Fibroblast of skin of abdomen (primary cell): ENCODE results near the gene URAD. TPM values are rescaled to one million over a fixed set of nuclear protein-coding genes. Genes with fewer than 3 reads are reported as not detected.
"Not testable (repeated sequence)": the region's sequence is repeated elsewhere in the genome, so short reads cannot be mapped to it uniquely, and the experiment has no call there.

ENCODE experiments used
- DNase-seq: peaks from one replicate; pipeline ENCODE4 v3.0.0-alpha.2; 2013
- polyA plus RNA-seq, 2 experiments: library from polyadenylated mRNA; unstranded; fragments of 120-200 nt; gene quantifications; one replicate each; pipeline ENCODE4 v1.2.1, GENCODE V29; 2013; ENCODE audit not compliant: insufficient read length in 2 of 2

Gene URAD
- polyA plus RNA-seq (2013, experiment 1 of 2; ENCODE audit: insufficient read length): not detected
- not detected for polyA plus RNA-seq (2013, experiment 2 of 2; ENCODE audit: insufficient read length)

- no peak for DNase-seq
These were observed at the start of gene URAD for GRCh38 chr13:27988520-27988919. Gene URAD, minus strand, starts transcription at chr13:27988693. Its CDS starts 56 bp downstream, at chr13:27988637.

GRCh38 chr13:28037399-28037798 is 48.9 kb upstream of the URAD start:
- DNase-seq: no peak

DNA sequence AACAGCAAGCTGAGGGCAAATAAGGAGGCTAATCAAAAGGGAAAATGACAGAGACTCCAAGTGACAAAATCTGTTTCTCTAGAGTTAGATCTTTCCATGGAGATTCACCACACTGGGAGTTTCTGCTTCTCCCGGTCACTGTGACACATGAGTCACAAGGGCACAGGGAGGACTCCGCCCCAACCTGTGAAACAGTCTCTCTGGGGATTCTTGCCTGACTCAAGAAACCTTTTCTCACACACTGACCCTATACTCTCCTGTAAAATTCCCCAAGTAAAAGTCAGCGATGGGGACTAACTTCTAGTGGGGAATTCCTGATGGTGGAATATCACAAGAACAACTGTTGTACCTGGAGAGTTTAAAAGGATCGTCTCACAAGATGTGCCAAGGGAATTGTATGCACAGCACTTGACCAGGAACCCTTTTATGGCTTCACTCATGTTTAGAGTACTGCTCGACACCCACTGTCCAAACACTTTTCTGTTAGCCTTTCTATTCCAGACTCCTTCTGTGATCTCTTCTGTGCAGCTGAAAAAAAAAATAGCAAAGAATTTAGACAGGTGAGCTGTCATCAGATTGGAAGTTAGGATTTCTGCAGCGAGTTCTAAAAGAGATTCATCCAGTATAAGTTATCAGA is 46.8 kb upstream of the URAD start:
- no peak for DNase-seq

DNA sequence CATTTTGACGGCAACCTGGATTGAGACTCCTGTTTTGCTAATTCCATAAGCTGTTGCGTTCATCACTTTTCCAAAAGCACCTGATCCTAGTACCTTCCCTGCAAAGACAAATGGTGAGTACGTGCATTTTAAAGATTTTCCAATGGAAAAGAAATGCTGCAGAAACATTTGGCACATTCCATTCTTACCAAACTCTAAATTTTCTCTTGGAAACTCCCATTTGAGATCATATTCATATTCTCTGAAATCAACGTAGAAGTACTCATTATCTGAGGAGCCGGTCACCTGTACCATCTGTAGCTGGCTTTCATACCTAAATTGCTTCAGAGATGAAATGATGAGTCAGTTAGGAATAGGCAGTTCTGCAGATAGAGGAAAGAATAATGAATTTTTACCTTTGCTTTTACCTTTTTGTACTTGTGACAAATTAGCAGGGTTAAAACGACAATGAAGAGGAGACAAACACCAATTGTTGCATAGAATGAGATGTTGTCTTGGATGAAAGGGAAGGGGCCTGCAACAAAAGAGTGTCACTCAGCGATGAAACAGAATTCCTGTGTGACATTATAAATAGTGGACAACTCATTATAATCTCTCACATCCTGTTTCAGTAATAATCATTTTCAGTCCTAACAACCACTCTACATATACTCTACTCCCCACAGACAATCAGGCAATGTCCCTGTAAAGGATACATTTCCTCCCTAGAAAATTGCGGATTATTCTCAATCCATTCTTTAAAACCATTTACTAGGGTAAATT is 45.6 kb upstream of the URAD start:
- no peak for DNase-seq

DNA sequence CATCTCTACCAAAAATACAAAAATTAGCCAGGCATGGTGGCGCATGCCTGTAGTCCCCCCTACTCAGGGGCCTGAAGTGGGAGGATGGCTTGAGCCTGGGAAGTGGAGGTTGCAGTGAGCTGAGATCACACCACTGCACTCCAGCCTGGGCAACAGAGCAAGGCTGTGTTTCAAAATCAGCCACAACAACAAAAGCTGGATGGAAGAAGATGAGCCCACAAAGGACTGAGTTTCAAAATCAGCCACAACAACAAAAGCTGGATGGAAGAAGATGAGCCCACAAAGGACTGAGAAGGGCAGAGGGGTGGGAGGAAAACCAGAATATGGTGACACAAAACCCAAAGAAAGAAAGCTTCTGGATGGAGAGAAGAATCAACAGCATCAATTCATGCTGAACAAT is 43.9 kb upstream of the URAD start:
- DNase-seq: not testable (repeated sequence)

DNA sequence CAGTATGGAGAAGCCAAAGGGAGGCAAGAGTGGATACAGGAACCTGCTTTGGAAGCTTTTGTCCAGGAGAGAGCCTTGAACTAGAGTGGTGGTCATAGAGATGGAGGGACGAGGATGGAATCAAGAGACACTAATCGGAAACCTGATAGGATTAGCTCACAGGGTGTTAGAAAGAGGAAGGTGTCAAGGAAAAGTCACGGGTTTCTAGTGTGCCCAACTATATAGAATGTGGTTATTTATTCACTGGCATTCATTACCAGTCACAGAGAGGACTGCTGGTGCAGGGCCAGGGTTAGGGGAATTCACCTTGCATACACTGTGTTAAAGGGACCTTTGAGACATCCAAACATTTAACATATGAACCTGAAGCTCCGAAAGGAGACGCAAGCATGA is 43.4 kb upstream of the URAD start:
- DNase-seq: no peak

- no peak for DNase-seq
These were observed 42.9 kb upstream of the URAD start for GRCh38 chr13:28031220-28031895.

- no peak for DNase-seq
These were observed 39.3 kb upstream of the URAD start for GRCh38 chr13:28027607-28028364.

GRCh38 chr13:28027071-28027470 is 38.6 kb upstream of the URAD start:
- no peak for DNase-seq

GRCh38 chr13:28026508-28026907 is 38.0 kb upstream of the URAD start:
- no peak for DNase-seq

DNA sequence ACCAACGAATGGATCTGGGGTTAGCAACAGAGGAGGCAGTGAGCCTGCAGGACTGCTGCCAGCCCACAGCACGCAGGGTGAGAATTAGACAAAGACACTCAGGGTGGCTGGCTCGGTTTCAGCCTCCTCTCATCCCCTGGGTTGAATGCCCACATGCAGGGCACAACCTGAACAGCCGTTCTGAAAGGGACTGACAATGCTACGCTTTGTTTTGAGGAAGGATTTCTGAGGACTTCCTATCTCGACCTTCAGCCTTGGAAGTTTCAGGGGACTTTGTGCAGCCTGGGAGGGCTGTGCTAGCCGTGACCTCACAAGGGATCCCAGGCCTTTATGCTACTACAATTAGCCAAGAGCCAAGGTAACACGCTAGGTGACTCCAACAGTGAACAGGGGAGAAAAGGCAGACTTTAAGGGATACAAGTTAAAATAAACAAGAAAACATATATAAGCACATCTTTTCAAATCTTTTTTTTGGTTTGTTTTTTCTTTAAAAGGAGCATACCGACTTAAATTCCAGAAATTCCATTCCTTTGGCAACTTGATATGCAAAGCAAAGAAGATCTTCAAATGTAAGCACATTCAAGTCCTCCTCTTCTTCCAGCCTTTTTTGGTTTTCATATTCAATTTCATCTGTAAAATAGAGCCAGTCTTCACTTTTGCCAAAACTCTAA is 34.5 kb upstream of the URAD start:
- no peak for DNase-seq

DNA sequence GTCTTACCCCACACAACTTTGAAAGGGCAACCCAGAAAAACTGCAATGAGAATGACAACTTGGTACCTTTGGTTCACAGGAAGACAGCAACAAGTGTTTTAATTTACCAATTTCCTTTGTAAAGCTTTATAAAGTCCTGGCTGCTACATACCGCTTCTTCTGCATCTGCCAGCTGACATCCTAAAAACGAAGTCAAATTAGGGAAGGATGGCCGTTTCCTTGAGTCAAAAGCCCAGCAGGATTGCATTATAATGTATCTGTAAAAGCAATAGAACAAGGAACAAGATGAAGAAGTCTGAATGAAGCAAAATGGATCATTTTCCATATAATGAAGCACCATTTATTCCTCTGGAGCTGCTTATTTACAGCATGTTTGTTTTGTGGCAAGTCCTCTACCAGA is 25.8 kb upstream of the URAD start:
- DNase-seq: no peak

GRCh38 chr13:28013482-28013881 is 25.0 kb upstream of the URAD start:
- DNase-seq: no peak

GRCh38 chr13:28012896-28013295 is 24.4 kb upstream of the URAD start:
- no peak for DNase-seq

DNA sequence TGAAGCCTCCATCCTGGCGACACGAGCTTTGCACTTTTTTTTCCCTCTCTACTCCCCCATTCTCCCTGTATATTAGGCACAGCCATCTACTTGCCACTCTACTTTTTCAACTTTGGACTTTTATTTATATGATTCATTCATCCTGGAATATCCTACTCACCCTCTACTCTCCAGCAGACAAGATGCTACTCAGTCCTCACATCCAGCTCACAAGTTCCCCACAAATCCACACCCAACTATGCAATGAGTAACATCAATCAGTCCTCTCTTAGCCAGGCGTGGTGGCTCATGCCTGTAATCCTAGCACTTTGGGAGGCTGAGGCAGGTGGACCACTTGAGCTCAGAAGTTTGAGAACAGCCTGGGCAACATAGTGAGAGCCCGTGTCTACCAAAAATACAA is 23.9 kb upstream of the URAD start:
- no peak for DNase-seq

- DNase-seq: no peak
These were observed 21.6 kb upstream of the URAD start for GRCh38 chr13:28010046-28010445.

DNA sequence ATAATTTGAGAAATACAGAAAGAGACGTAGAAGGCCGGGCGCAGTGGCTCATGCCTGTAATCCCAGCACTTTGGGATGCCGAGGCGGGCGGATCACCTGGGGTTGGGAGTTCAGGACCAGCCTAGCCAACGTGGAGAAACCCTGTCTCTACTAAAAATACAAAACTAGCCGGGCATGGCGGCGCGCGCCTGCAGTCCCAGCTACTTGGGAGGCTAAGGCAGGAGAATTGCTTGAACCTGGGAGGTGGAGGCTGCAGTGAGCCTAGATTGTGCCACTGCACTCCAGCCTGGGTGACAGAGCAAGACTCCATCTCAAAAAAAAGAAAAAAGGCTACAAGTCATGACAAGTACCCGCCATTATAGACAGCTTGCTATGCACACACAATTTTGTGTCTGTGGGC is 16.5 kb upstream of the URAD start:
- not testable (repeated sequence) for DNase-seq

DNA sequence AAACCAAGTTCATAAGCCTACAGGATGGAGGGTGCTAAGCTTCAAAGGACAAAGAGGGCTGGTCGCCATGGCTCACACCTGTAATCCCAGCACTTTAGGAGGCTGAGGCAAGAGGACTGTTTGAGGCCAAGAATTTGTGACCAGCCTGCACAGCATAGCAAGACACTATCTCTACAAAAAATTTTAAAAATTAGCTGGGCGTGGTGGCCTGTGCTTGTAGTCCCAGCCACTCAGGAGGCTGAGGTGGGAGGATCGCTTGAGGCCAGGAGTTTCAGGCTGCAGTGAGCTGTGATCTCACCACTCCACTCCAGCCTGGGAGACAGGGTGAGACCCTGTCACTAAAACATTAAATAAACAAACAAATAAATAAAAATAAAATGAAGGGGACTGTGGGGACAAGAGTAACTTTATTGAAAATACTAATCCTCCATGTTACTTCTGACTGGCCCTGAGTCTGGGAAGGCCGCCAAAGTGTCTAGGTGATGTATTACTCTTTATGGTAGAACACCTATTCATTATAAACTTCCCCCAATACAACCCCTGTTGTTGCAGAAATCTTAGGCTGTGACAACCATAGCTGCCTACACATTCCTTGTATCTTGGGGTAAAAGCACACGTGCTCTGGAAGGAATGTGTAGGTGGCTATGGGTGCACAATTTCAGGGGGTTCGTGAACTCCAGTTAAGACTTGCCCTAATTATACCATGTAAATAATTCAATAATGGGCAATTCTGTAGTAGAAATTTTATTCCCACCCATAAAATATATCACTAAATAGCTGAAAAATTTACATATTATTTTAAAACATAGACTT is 14.6 kb upstream of the URAD start:
- DNase-seq: no peak

- DNase-seq: no peak
These were observed 13.5 kb upstream of the URAD start for GRCh38 chr13:28001837-28002473.

GRCh38 chr13:28001049-28001448 is 12.6 kb upstream of the URAD start:
- DNase-seq: no peak

DNA sequence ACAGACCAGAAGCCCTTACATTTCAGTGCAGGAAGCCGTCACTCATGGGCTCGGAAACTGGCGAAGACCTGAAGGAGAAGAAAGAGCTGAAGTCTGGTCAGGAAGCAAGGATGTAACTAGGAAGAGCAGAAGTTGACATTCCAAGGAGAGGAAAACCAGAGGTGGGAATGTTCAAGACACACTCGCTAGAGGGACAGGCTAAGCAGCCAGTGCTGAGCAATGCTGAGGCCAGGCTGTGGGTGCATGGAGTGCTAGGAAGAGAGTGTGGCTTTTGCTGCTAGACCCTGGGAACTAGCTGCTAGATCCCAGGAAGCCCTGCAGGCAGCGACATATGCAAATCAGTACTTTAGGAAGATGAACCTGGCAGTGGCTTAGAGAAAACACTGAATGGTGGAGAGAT is 12.1 kb upstream of the URAD start:
- no peak for DNase-seq
